Mucosa of stomach (tissue), 1 donor: Measurements from ENCODE around the gene CAPN8.

Experiments
- H3K27me3 ChIP-seq: one replicate; pipeline ENCODE4 v1.7.0; 2013; ENCODE audit warnings: mild to moderate bottlenecking, low read length; ENCODE audit not compliant: control insufficient read depth, insufficient read depth
- H3K36me3 ChIP-seq: one replicate; pipeline ENCODE4 v1.7.0; 2013; ENCODE audit warnings: low read length; ENCODE audit not compliant: control insufficient read depth, insufficient read depth
- H3K4me1 ChIP-seq: one replicate; pipeline ENCODE4 v1.7.0; 2013; ENCODE audit warnings: mild to moderate bottlenecking, low read length; ENCODE audit not compliant: control insufficient read depth, insufficient read depth
- H3K4me3 ChIP-seq: one replicate; pipeline ENCODE4 v1.7.0; 2013; ENCODE audit warnings: low read length
- H3K9ac ChIP-seq: one replicate; pipeline ENCODE4 v1.7.0; 2013; ENCODE audit warnings: mild to moderate bottlenecking, low read length, moderate library complexity
- H3K9me3 ChIP-seq: one replicate; pipeline ENCODE4 v1.7.0; 2013; ENCODE audit warnings: mild to moderate bottlenecking, low read length, moderate library complexity; ENCODE audit not compliant: control insufficient read depth
- donor health status: Pancreatic carcinoma.

The CAPN8 gene

GRCh38 chr1:223642237-223642636 is 23.3 kb downstream of the CAPN8 start:
- Histone ChIP-seq H3K27me3 (no peaks in the 10 kb centered on the region), H3K4me3 (no peak overlapping the region), H3K4me1 (peaks cover 73% of the 10 kb centered on the region), H3K9ac (no peak overlapping the region), H3K9me3 (peaks cover 4% of the 10 kb centered on the region), H3K36me3 (peaks cover 15% of the 10 kb centered on the region)

- Histone ChIP-seq H3K4me3 (no peak overlapping the region), H3K9me3 (peaks cover 4% of the 10 kb centered on the region), H3K27me3 (no peaks in the 10 kb centered on the region), H3K36me3 (peaks cover 14% of the 10 kb centered on the region), H3K4me1 (peaks cover 70% of the 10 kb centered on the region), H3K9ac (no peak overlapping the region)
These were observed 23.9 kb downstream of the CAPN8 start for GRCh38 chr1:223641523-223642039.

GRCh38 chr1:223639331-223639749 is 26.2 kb downstream of the CAPN8 start:
- Histone ChIP-seq H3K4me1 (peaks cover 56% of the 10 kb centered on the region), H3K27me3 (no peaks in the 10 kb centered on the region), H3K9me3 (peaks cover 4% of the 10 kb centered on the region), H3K4me3 (no peak overlapping the region), H3K36me3 (peaks cover 4% of the 10 kb centered on the region), H3K9ac (no peak overlapping the region)

GRCh38 chr1:223635236-223635635 is 30.3 kb downstream of the CAPN8 start:
- Histone ChIP-seq H3K9me3 (peaks cover 4% of the 10 kb centered on the region), H3K36me3 (peaks cover 4% of the 10 kb centered on the region), H3K4me1 (peaks cover 50% of the 10 kb centered on the region), H3K9ac (no peak overlapping the region), H3K4me3 (no peak overlapping the region), H3K27me3 (no peaks in the 10 kb centered on the region)

GRCh38 chr1:223634423-223634822 is 31.1 kb downstream of the CAPN8 start:
- peaks cover 42% of the 10 kb centered on the region for H3K4me1 ChIP-seq
- no peak overlapping the region for H3K4me3 ChIP-seq
- no peaks in the 10 kb centered on the region for H3K9me3 ChIP-seq
- H3K9ac ChIP-seq: no peak overlapping the region
- H3K27me3 ChIP-seq: no peaks in the 10 kb centered on the region
- no peaks in the 10 kb centered on the region for H3K36me3 ChIP-seq

GRCh38 chr1:223631956-223632355 is 33.5 kb downstream of the CAPN8 start:
- Histone ChIP-seq H3K9me3 (no peaks in the 10 kb centered on the region), H3K27me3 (no peaks in the 10 kb centered on the region), H3K4me3 (no peak overlapping the region), H3K36me3 (peaks cover 13% of the 10 kb centered on the region), H3K9ac (no peak overlapping the region), H3K4me1 (peaks cover 24% of the 10 kb centered on the region)

- Histone ChIP-seq H3K4me1 (peaks cover 24% of the 10 kb centered on the region), H3K4me3 (no peak overlapping the region), H3K27me3 (no peaks in the 10 kb centered on the region), H3K36me3 (peaks cover 15% of the 10 kb centered on the region), H3K9ac (no peak overlapping the region), H3K9me3 (no peaks in the 10 kb centered on the region)
These were observed 34.0 kb downstream of the CAPN8 start for GRCh38 chr1:223631473-223631872.

- Histone ChIP-seq H3K36me3 (peaks cover 15% of the 10 kb centered on the region), H3K9ac (no peak overlapping the region), H3K27me3 (no peaks in the 10 kb centered on the region), H3K4me3 (no peak overlapping the region), H3K4me1 (peaks cover 17% of the 10 kb centered on the region), H3K9me3 (no peaks in the 10 kb centered on the region)
These were observed 36.4 kb downstream of the CAPN8 start for GRCh38 chr1:223629126-223629457.

GRCh38 chr1:223628233-223629125 is 37.0 kb downstream of the CAPN8 start:
- H3K9me3 ChIP-seq: no peaks in the 10 kb centered on the region
- H3K27me3 ChIP-seq: no peaks in the 10 kb centered on the region
- no peak overlapping the region for H3K4me3 ChIP-seq
- peaks cover 17% of the 10 kb centered on the region for H3K4me1 ChIP-seq
- peaks cover 15% of the 10 kb centered on the region for H3K36me3 ChIP-seq
- no peak overlapping the region for H3K9ac ChIP-seq

GRCh38 chr1:223622132-223622842 is 43.2 kb downstream of the CAPN8 start:
- no peaks in the 10 kb centered on the region for H3K27me3 ChIP-seq
- H3K9me3 ChIP-seq: no peaks in the 10 kb centered on the region
- H3K9ac ChIP-seq: no peak overlapping the region
- H3K4me1 ChIP-seq: peaks cover 31% of the 10 kb centered on the region
- H3K4me3 ChIP-seq: no peak overlapping the region
- H3K36me3 ChIP-seq: peaks cover 15% of the 10 kb centered on the region

GRCh38 chr1:223621312-223621734 is 44.2 kb downstream of the CAPN8 start:
- no peaks in the 10 kb centered on the region for H3K27me3 ChIP-seq
- no peak overlapping the region for H3K4me3 ChIP-seq
- H3K36me3 ChIP-seq: peaks cover 10% of the 10 kb centered on the region
- peaks cover 31% of the 10 kb centered on the region for H3K4me1 ChIP-seq
- no peaks in the 10 kb centered on the region for H3K9me3 ChIP-seq
- H3K9ac ChIP-seq: no peak overlapping the region

- Histone ChIP-seq H3K36me3 (peaks cover 19% of the 10 kb centered on the region), H3K4me1 (peaks cover 31% of the 10 kb centered on the region), H3K9ac (no peak overlapping the region), H3K27me3 (no peaks in the 10 kb centered on the region), H3K9me3 (no peaks in the 10 kb centered on the region), H3K4me3 (no peak overlapping the region)
These were observed 45.1 kb downstream of the CAPN8 start for GRCh38 chr1:223620297-223620897.
